Mesodermal cell (in vitro differentiated cells): ENCODE measurements around the gene NKX3-2.

Source experiments
- H3K27ac ChIP-seq: 2 replicates; pipeline ENCODE4 v1.7.0; 2013; ENCODE audit warnings: mild to moderate bottlenecking, low read depth, low read length, moderate library complexity; ENCODE audit not compliant: severe bottlenecking
- H3K36me3 ChIP-seq: 2 replicates; pipeline ENCODE4 v1.7.1; 2013; ENCODE audit warnings: mild to moderate bottlenecking, low read length, moderate library complexity; ENCODE audit not compliant: control insufficient read depth, insufficient read depth
- H3K4me1 ChIP-seq: one replicate; pipeline ENCODE4 v1.7.1; 2013; ENCODE audit warnings: mild to moderate bottlenecking, low read length; ENCODE audit not compliant: insufficient read depth, control insufficient read depth, poor library complexity, severe bottlenecking
- H3K4me3 ChIP-seq: 2 replicates; pipeline ENCODE4 v1.7.0; 2013; ENCODE audit warnings: low read length, control low read depth, mild to moderate bottlenecking; ENCODE audit not compliant: insufficient read depth, poor library complexity, severe bottlenecking; ENCODE audit errors: extremely low read depth
- H3K9me3 ChIP-seq: 2 replicates; pipeline ENCODE4 v1.7.1; 2013; ENCODE audit warnings: mild to moderate bottlenecking, low read length, moderate library complexity; ENCODE audit not compliant: control insufficient read depth
- WGBS, 2 experiments: methylation state at CpG; one replicate each; pipeline ENCODE4 v1.1.5; 2013; ENCODE audit warnings: missing lambda C conversion rate in 2 of 2; ENCODE audit not compliant: insufficient coverage in 2 of 2; 5-methylcytosine and 5-hydroxymethylcytosine counted together

The NKX3-2 gene

GRCh38 chr4:13493793-13494192 is 50.5 kb downstream of the NKX3-2 start:
- H3K27ac ChIP-seq, result no peak overlapping the region
- H3K36me3 ChIP-seq, result no peaks in the 10 kb centered on the region
- H3K4me1 ChIP-seq, result no peaks in the 10 kb centered on the region
- no peaks in the 10 kb centered on the region for H3K9me3 ChIP-seq
- no peak overlapping the region for H3K4me3 ChIP-seq

GRCh38 chr4:13492747-13493146 is 51.6 kb downstream of the NKX3-2 start:
- Histone ChIP-seq H3K9me3 (peaks cover 2% of the 10 kb centered on the region), H3K27ac (no peak overlapping the region)

More at GRCh38 chr4:13492747-13493146, 51.6 kb downstream of the NKX3-2 start:
- Histone ChIP-seq H3K4me1 (no peaks in the 10 kb centered on the region), H3K36me3 (no peaks in the 10 kb centered on the region), H3K4me3 (no peak overlapping the region)
- WGBS, 2 experiments, result 100% methylated on average over 1 of the region's 3 CpGs; no CpG with 5 or more reads in 1 of the 2 experiments
